Ovary (tissue), 9 donors: Measurements from ENCODE around the gene LRRC26. TPM values are rescaled to one million over a fixed set of nuclear protein-coding genes. Genes with fewer than 3 reads are reported as not detected.

ENCODE experiments used
- DNase-seq, 5 donors: peaks; one replicate each; pipeline ENCODE4 v3.0.0-alpha.2; 2019 to 2020
- H3K27ac ChIP-seq, 2 donors: fragments of 200-600 bp; one replicate each; pipeline versions ENCODE4 v1.5.1 to v1.8.0; 2019 to 2022
- H3K27me3 ChIP-seq: fragments of 200-600 bp; one replicate; pipeline ENCODE4 v1.8.0; 2022
- H3K36me3 ChIP-seq: fragments of 200-600 bp; sonication (generic); one replicate; pipeline ENCODE4 v1.5.1; 2019
- H3K4me1 ChIP-seq: one replicate; pipeline ENCODE4 v1.8.1; 2013; ENCODE audit warnings: mild to moderate bottlenecking, moderate library complexity; ENCODE audit not compliant: insufficient read depth
- H3K4me3 ChIP-seq: fragments of 200-600 bp; sonication (generic); one replicate; pipeline ENCODE4 v1.5.1; 2017
- H3K9me3 ChIP-seq, 2 donors: fragments of 200-600 bp in 1 of 2; sonication (generic) in 1 of 2; one replicate each; pipeline versions ENCODE4 v1.5.1 to v1.8.1; 2013 to 2019; ENCODE audit warnings: mild to moderate bottlenecking in 1 of 2, moderate library complexity in 1 of 2
- CTCF ChIP-seq, 3 donors: fragments of 450-650 bp in 2 of 3; fragments of 200-600 bp in 1 of 3; IDR thresholded peaks; one replicate each; pipeline versions ENCODE4 v1.5.1 to v1.8.0; 2016 to 2022; ENCODE audit warnings: antibody characterized with exemption in 3 of 3, mild to moderate bottlenecking in 1 of 3
- EP300 ChIP-seq: sonication (generic); formaldehyde crosslinking; IDR thresholded peaks from one replicate; pipeline ENCODE4 v1.6.1; 2017; ENCODE audit warnings: antibody characterized with exemption
- POLR2A ChIP-seq: fragments of 450-650 bp; IDR thresholded peaks from one replicate; pipeline ENCODE4 v1.6.1; 2017; ENCODE audit warnings: antibody characterized with exemption, mild to moderate bottlenecking, moderate library complexity
- WGBS, 3 donors: extraction: QIAGEN DNeasy Blood & Tissue Kit in 1 of 3; methylation state at CpG; one replicate each; pipeline versions ENCODE4 v1.1.5 to v1.1.7; 2013 to 2017; 5-methylcytosine and 5-hydroxymethylcytosine counted together
- intact Hi-C, 4 donors: fragments of 100-400 bp; cut with DNase I; formaldehyde crosslinking; loops; one replicate each; pipeline versions ENCODE4 v1.11.0 to v1.15.1; 2022 to 2023
- polyA plus RNA-seq, 2 donors: library from polyadenylated mRNA; stranded (reverse); fragments of 200-250 nt in 1 of 2; fragments of 350-450 nt in 1 of 2; fragmentation: Illumina TruSeq in 1 of 2; extraction: RNeasy Lipid Tissue Mini Kit (QIAGEN cat#74804) in 1 of 2; gene quantifications; one replicate each; pipeline ENCODE4 v1.2.3, GENCODE V29; 2013 to 2014
- total RNA-seq, 7 donors: library from RNA; depleted of rRNA in 2 of 7; stranded (reverse); fragments of >200 nt in 2 of 7; fragmentation: NEBNext Ultra II Directional in 3 of 7; extraction: Animal tissue kit (Norgen Biotek cat#: 25700) in 3 of 7; gene quantifications; one replicate each; pipeline versions ENCODE4 v1.1.0 to v1.2.4, GENCODE V29; 2016 to 2023
- donor health status: DM: no; HTN: no; CAD: no; lungs with moderate emphysema.
- donor health status: DM: no; HTN: no; CAD: no.
- donor health status: Bipolar disorder and iron deficiency.
- donor health status: DM: yes; HTN: yes; CAD: no.
- donor health status: DM: no; HTN: no; CAD: no.
- donor health status: DM: yes; HTN: yes; CAD: no.

LRRC26 gene
- total and polyA plus RNA-seq, 9 donors: 0.23 to 3.0 TPM; not detected in 7

GRCh38 chr9:137181680-137182079, 11.8 kb upstream of the LRRC26 start:
- Histone ChIP-seq H3K4me3 (no peak overlapping the region), H3K9me3 (no peaks in the 10 kb centered on the region), H3K4me1 (peaks cover 2% of the 10 kb centered on the region), H3K27ac (no peak overlapping the region), H3K36me3 (no peaks in the 10 kb centered on the region), H3K27me3 (no peaks in the 10 kb centered on the region)
- intact Hi-C loops: no loop called here
- no peak for TF ChIP-seq CTCF (IDR thresholded peaks at IDR 0.05)
- TF ChIP-seq POLR2A: no peak
- TF ChIP-seq EP300: no peak
- WGBS, 3 donors: 86 to 92% (median 91%) methylated on average over 21 to 22 of the region's 22 CpGs
- DNase-seq: no peak

GRCh38 chr9:137180491-137180890, 10.6 kb upstream of the LRRC26 start:
- Histone ChIP-seq H3K27me3 (no peaks in the 10 kb centered on the region), H3K4me3 (no peak overlapping the region), H3K9me3 (no peaks in the 10 kb centered on the region), H3K27ac (no peak overlapping the region), H3K36me3 (no peaks in the 10 kb centered on the region), H3K4me1 (no peaks in the 10 kb centered on the region)
- DNase-seq: no peak
- intact Hi-C loops: no loop called here
- TF ChIP-seq EP300 (no peak), POLR2A (no peak), CTCF (IDR thresholded peaks at IDR 0.05) (no peak)
- WGBS, 3 donors: 89 to 91% (median 90%) methylated on average over 19 to 20 of the region's 20 CpGs

GRCh38 chr9:137179761-137180160, 9.9 kb upstream of the LRRC26 start:
- no peak overlapping the region for H3K27ac ChIP-seq
- no peaks in the 10 kb centered on the region for H3K27me3 ChIP-seq
- DNase-seq: no peak
- H3K4me3 ChIP-seq: no peak overlapping the region
- no peaks in the 10 kb centered on the region for H3K36me3 ChIP-seq
- 86 to 96% (median 94%) methylated on average over 17 of the region's 17 CpGs for WGBS, 3 donors
- no peaks in the 10 kb centered on the region for H3K4me1 ChIP-seq
- no peak for TF ChIP-seq POLR2A
- H3K9me3 ChIP-seq: no peaks in the 10 kb centered on the region
- intact Hi-C loops: no loop called here

GRCh38 chr9:137178939-137179630, 9.2 kb upstream of the LRRC26 start:
- Histone ChIP-seq H3K27ac (no peak overlapping the region), H3K36me3 (no peaks in the 10 kb centered on the region), H3K4me1 (no peaks in the 10 kb centered on the region), H3K9me3 (no peaks in the 10 kb centered on the region), H3K27me3 (no peaks in the 10 kb centered on the region), H3K4me3 (no peak overlapping the region)
- no peak for DNase-seq
- WGBS, 3 donors: 83 to 86% (median 85%) methylated on average over 18 to 19 of the region's 19 CpGs
- TF ChIP-seq EP300 (no peak), CTCF (IDR thresholded peaks at IDR 0.05) (no peak), POLR2A (no peak)
- intact Hi-C loops: no loop called here

- Histone ChIP-seq H3K36me3 (no peaks in the 10 kb centered on the region), H3K27ac (no peak overlapping the region), H3K9me3 (no peaks in the 10 kb centered on the region), H3K4me3 (no peak overlapping the region), H3K27me3 (no peaks in the 10 kb centered on the region), H3K4me1 (no peaks in the 10 kb centered on the region)
- WGBS, 3 donors: 84 to 87% (median 84%) methylated on average over 22 to 23 of the region's 23 CpGs
- intact Hi-C loops: no loop called here
- no peak for DNase-seq
- TF ChIP-seq CTCF (IDR thresholded peaks at IDR 0.05) (no peak), EP300 (no peak), POLR2A (no peak)
These were observed 8.5 kb upstream of the LRRC26 start for GRCh38 chr9:137178201-137178938.
